Fibroblast of peridontal ligament (primary cell): ENCODE data around the gene SREK1IP1.

Experiments
- DNase-seq: peaks from one replicate; pipeline ENCODE4 v3.0.0-alpha.2; 2010; ENCODE audit errors: extremely low read depth

The SREK1IP1 gene

GRCh38 chr5:64768358-64769312, at the start of gene SREK1IP1, which contains the start of gene CWC27:
SREK1IP1 (minus strand) TSS chr5:64768691; CDS start chr5:64768517, 174 bp downstream.
CWC27 (plus strand) TSS chr5:64768930; CDS start chr5:64769147, 217 bp downstream.
- peak; percentile 94 for DNase-seq

DNA sequence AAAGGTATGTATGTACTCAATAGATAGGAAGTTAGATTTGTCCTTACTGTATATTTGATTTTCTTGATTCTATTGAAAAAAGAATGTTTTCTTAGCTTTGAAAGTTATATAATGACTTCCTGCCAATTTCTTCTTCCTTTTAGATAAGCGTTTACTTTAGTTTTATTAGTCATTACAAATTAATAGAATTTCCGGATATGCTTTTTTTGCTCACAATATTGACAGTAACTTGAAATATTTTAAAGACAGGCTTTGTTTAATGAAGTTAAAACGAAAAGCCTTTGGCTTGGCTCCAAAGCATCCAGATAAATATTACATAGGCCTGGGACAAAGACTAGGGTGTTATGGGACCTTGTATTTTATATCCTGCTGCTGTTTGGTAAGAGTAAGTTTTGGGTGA, 49.8 kb upstream of the SREK1IP1 start:
- no peak for DNase-seq

DNA sequence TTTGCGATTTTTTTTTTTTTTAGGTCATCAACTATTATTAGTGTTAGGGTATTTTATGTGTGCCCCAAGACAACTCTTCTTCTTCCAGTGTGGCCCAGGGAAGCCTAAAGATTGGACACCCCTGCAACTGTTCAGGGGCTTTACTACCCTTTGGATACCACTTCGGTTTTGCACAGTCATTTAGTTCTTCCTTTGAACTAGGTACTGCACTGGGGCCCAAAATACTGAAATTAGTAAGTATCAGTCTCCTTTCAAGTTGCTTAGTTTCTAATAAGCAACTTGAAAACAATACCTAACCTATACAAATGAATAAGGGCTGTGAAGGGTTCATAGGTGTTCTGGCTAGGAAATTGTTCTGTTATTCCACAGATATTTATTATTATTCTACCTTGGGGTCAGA, 45.6 kb upstream of the SREK1IP1 start:
- DNase-seq: no peak

DNA sequence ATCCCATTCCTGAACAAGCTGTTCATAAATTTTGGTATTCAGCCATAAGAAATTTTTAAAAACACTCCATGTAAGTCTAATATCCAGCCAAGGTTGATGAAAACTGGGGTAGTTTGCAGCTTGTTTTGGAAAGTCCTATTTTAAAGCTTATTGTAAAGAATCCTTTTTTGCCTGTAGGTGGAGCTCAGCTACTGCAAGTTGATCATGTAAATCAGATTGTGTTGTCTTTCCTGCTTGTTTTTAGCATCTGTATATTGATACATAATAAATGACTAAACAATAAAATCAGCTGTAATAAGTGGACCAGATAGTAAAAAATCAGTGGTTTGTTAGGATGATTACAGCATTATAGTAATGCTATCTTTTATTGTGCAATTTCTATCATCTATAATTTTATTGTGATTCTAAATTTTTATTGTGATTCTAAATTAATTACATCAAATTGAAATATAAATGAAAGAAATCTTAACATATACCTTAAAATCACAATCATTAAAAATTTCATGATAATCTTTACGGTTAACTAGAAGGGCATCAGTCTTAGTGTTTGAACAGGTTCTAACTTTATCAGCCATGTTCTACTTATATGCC, 42.7 kb upstream of the SREK1IP1 start:
- DNase-seq: peak; percentile 84

DNA sequence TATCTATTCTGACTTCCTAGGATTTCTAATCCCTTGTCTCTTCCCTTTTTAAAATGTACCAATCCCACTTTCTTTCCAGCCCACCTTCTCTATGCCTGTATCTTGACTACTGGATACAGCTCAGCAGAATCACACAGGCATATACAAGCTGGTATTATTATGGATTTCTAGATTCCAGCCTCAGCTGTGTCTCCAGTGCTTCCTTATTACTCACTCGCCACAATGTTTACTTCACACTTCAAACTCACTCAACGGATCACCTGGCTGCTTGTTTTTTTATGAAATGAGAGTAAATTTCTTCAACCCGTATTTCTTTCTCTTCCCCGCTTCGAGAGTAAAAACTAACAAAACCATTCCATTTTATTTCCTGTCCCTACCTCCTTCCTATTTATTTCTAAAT, 39.0 kb upstream of the SREK1IP1 start:
- peak; percentile 25 for DNase-seq

GRCh38 chr5:64806537-64806936, 38.0 kb upstream of the SREK1IP1 start:
- DNase-seq: peak; percentile 24

GRCh38 chr5:64800926-64801325, 32.4 kb upstream of the SREK1IP1 start:
- no peak for DNase-seq

DNA sequence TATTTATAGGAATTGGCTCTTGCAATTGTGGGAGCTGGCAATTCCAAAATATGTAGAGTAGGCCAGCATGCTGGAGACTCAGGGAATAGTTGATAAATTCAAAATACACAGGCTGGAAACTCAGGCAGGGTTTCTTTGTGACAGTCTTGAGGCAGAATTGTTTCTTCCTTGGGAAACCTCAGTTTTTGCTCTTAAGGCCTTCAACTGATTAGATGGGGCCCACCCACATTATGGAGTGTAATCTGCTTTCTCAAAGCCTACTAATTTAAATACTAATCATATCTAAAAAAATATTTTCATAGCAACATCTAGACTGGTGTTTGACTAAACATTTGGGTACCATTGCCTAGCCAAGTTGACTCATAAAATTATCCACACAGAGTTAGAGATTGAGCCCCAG, 27.8 kb upstream of the SREK1IP1 start:
- DNase-seq: no peak

GRCh38 chr5:64794053-64794770, 25.7 kb upstream of the SREK1IP1 start:
- DNase-seq: no peak

GRCh38 chr5:64792469-64792868, 24.0 kb upstream of the SREK1IP1 start:
- DNase-seq: no peak

DNA sequence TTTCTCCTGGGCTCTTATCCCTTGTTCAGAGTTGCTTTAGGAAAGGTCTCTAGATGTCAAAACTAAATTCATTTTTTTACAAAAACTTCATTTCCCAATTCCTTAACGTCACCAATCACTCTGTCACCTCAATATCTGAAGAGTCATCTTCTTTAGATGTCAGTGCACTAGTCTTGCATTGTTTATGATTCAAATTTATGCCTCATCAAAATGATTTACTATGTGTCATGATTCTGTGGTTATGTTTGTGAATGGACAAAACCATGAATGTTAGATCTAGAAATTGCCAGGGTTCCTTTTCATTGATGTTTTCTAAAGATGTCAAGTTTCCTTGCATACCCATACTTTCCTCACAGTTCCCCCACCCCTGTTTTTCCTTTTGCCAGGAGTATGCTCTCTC, 21.7 kb upstream of the SREK1IP1 start:
- peak; percentile 41 for DNase-seq

- DNase-seq: peak; percentile 75
These were observed 21.0 kb upstream of the SREK1IP1 start for GRCh38 chr5:64789457-64789856.

DNA sequence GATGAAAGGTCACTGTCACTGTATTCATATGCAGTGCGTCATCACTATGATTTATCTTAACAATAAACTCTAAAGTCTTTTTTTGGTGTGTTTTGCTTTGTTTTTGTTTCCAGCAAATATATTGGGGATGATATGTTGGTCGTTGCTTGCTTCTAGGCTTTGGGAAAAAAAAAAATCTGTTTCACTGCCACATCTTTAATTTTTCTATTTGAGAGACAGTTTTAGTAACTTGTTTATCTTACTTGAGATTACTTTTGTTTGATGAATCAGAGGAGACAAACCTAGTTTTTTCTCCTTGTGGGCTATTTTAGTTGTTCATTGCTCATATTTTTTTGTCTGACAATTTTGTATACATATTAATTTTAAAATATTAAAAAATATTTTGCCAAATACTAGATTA, 19.7 kb upstream of the SREK1IP1 start:
- no peak for DNase-seq

GRCh38 chr5:64786372-64786771, 17.9 kb upstream of the SREK1IP1 start:
- DNase-seq: no peak

DNA sequence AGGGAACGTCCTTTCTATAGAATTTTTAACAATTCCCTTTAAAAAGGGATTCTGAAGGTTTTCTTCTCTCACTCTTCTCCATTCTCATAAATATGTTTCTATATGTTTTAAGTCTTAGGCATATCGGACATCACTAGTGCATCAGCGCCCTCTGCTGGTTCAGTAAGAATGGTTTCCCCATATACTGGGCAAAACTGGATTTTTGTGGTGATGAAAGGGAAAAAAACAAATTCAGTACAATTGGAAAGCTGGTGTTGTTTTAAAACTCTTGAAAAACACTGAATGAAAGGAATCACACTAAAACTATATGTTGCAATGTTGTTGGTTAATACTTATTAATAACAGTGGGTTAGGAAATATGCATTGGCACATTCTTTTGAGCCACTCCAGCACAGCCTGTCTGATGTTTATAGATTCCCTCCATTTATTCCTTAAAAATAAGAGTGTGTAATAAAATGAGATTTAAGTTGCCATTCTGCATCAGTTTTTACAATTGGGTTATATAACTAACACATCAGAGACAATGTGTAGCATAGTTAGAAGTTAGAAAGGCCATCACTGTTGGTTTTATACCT, 16.0 kb upstream of the SREK1IP1 start:
- DNase-seq: peak; percentile 91

DNA sequence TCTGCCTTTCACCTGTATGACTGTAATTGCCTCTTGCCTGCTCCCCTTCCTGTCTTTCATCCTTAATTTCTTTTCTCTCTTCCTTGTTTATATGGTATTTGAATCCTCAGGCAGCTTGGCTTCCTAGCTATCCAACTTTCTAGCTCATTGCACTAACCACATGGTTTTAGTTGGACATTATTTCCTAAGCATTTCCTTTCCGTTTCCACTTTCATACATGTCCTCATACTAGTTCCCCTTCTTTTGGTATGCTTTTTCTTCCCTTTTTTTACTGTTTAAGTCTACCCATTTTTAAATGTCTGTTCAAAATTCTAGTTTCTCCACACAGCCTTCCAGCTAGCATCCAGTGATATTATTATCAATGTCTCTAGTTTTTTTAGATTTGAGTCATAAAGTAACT, 6.8 kb upstream of the SREK1IP1 start:
- no peak for DNase-seq

DNA sequence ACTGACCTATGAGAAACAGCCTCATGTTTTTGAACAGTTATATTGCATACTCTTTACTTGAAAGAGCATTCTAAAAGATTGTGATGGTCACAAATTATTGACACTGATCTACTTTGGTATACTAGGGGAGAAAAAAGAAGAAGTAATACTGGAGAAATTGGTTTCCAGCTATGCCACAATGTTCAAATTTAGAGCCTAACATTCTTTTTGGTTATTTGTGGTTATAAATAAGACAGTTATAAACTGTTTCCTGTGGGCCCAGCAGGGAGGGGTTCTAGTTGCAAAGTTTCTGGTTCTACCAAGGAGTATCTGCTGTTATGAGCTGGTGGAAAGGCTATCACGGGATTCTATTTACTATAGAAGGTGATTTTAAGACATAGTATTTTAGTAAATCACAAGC, 5.0 kb upstream of the SREK1IP1 start:
- no peak for DNase-seq

GRCh38 chr5:64771736-64772135, 3.2 kb upstream of the SREK1IP1 start:
- no peak for DNase-seq

GRCh38 chr5:64769855-64770254, 1.4 kb upstream of the SREK1IP1 start:
- no peak for DNase-seq

- peak; percentile 57 for DNase-seq
These were observed 533 bp downstream of the SREK1IP1 start for GRCh38 chr5:64767959-64768357.

GRCh38 chr5:64766941-64767340, 1.6 kb downstream of the SREK1IP1 start:
- DNase-seq: no peak
